ENCODE measurements around the gene DAAM2. TPM values are rescaled to one million over a fixed set of nuclear protein-coding genes. Genes with fewer than 3 reads are reported as not detected.

Gene DAAM2
- total and polyA plus RNA-seq, 9 of the 15 experiments (the other 6 are each of a cell fraction or from before 2014, with no cell fraction given): 0.01 to 0.07 TPM; not detected in 7

DNA sequence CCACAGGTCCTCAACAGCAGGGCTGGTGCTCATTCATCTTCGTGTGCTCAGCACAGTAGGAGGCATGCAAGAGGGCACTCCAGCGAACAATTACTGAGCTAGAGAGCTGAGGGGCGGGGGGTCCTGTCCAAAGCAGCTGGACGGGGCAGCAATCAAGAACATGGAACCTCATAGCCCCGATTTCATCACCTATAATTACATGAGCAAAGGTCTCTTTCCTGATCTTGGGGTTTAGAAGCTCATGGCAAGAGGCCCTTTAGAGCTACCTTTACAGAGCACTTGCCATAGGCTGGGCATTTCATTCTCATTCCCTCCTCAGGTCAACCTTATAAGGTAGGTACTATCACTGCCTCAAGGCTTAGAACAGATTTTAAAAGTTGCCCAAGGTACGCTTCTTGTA, 131.7 kb downstream of the DAAM2 start (continued):
- TF ChIP-seq PRDM10 (IDR thresholded peaks at IDR 0.05; ENCODE audit: partially characterized antibody) (no peak), UBTF (IDR thresholded peaks at IDR 0.05; ENCODE audit: borderline replicate concordance in 1 of 2, low read depth in 2 of 2, low read length in 2 of 2) (no peak), BRF1 (IDR thresholded peaks at IDR 0.05; ENCODE audit: borderline replicate concordance, extremely low read depth, insufficient read length) (no peak), ZNF282 (CRISPR knock-in tag; IDR thresholded peaks at IDR 0.05) (no peak), ZNF347 (CRISPR knock-in tag; IDR thresholded peaks at IDR 0.05; ENCODE audit: low read depth) (no peak), CHD4 (IDR thresholded peaks at IDR 0.05; ENCODE audit: insufficient read depth, insufficient replicate concordance, low read depth, low read length, poor library complexity, severe bottlenecking) (no peak), L3MBTL2 (IDR thresholded peaks at IDR 0.05) (no peak)
- TF ChIP-seq, protein P1, sequence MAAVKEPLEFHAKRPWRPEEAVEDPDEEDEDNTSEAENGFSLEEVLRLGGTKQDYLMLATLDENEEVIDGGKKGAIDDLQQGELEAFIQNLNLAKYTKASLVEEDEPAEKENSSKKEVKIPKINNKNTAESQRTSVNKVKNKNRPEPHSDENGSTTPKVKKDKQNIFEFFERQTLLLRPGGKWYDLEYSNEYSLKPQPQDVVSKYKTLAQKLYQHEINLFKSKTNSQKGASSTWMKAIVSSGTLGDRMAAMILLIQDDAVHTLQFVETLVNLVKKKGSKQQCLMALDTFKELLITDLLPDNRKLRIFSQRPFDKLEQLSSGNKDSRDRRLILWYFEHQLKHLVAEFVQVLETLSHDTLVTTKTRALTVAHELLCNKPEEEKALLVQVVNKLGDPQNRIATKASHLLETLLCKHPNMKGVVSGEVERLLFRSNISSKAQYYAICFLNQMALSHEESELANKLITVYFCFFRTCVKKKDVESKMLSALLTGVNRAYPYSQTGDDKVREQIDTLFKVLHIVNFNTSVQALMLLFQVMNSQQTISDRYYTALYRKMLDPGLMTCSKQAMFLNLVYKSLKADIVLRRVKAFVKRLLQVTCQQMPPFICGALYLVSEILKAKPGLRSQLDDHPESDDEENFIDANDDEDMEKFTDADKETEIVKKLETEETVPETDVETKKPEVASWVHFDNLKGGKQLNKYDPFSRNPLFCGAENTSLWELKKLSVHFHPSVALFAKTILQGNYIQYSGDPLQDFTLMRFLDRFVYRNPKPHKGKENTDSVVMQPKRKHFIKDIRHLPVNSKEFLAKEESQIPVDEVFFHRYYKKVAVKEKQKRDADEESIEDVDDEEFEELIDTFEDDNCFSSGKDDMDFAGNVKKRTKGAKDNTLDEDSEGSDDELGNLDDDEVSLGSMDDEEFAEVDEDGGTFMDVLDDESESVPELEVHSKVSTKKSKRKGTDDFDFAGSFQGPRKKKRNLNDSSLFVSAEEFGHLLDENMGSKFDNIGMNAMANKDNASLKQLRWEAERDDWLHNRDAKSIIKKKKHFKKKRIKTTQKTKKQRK (IDR thresholded peaks at IDR 0.05; ENCODE audit: borderline replicate concordance, low read depth, low read length): no peak
